Measurements from ENCODE around the gene SMG1.
"Not testable (repeated sequence)": the region's sequence is repeated elsewhere in the genome, so short reads cannot be mapped to it uniquely, and the experiment has no call there.

GRCh38 chr16:18770336-18770962 lies 155.8 kb downstream of the SMG1 start:
- not testable (repeated sequence) for TF ChIP-seq CTCF (IDR thresholded peaks at IDR 0.05; ENCODE audit: insufficient read depth, low read length, poor library complexity, severe bottlenecking); EZH2phosphoT487 (conservative IDR thresholded peaks at IDR 0.05; ENCODE audit: low read length)

Data from SU-DHL-6 (cell line).